Glutamatergic neuron (in vitro differentiated cells): ENCODE results near the gene DLG2. TPM values are rescaled to one million over a fixed set of nuclear protein-coding genes. Genes with fewer than 3 reads are reported as not detected.

ENCODE experiments used
- DNase-seq: peaks from one replicate; pipeline ENCODE4 v3.0.0; 2022
- H3K27ac Mint-ChIP-seq: one replicate; pipeline ENCODE4 v1.8.0; 2020; ENCODE audit warnings: mild to moderate bottlenecking, mixed read lengths, inconsistent platforms; ENCODE audit not compliant: unreplicated experiment
- H3K27me3 Mint-ChIP-seq: one replicate; pipeline ENCODE4 v1.8.0; 2020; ENCODE audit warnings: mild to moderate bottlenecking, moderate library complexity, mixed read lengths, inconsistent platforms; ENCODE audit not compliant: unreplicated experiment
- H3K36me3 Mint-ChIP-seq: one replicate; pipeline ENCODE4 v1.8.0; 2020; ENCODE audit warnings: mild to moderate bottlenecking, mixed read lengths, inconsistent platforms; ENCODE audit not compliant: unreplicated experiment
- H3K4me1 Mint-ChIP-seq: one replicate; pipeline ENCODE4 v1.8.0; 2020; ENCODE audit warnings: mild to moderate bottlenecking, low read depth, mixed read lengths, inconsistent platforms; ENCODE audit not compliant: unreplicated experiment
- H3K4me3 Mint-ChIP-seq: one replicate; pipeline ENCODE4 v1.8.0; 2020; ENCODE audit warnings: mild to moderate bottlenecking, mixed read lengths, inconsistent platforms; ENCODE audit not compliant: unreplicated experiment
- H3K9me3 Mint-ChIP-seq: one replicate; pipeline ENCODE4 v1.8.0; 2020; ENCODE audit warnings: mild to moderate bottlenecking, moderate library complexity, mixed read lengths, inconsistent platforms; ENCODE audit not compliant: unreplicated experiment
- total RNA-seq: library from RNA; stranded (reverse); fragmentation: NEBNext Ultra II Directional; extraction: Animal tissue kit (Norgen Biotek cat#: 25700); gene quantifications from one replicate; pipeline ENCODE4 v1.2.1, GENCODE V29; 2021; ENCODE audit not compliant: unreplicated experiment
- TF ChIP-seq, protein P1 (sequence below): fragments of 200-600 bp; sonication (generic); IDR thresholded peaks from one replicate; pipeline ENCODE4 v1.5.0; 2021; ENCODE audit not compliant: partially characterized antibody, unreplicated experiment

Gene DLG2
- total RNA-seq, 1 donor from 2014 or later = 2.9 TPM

DNA sequence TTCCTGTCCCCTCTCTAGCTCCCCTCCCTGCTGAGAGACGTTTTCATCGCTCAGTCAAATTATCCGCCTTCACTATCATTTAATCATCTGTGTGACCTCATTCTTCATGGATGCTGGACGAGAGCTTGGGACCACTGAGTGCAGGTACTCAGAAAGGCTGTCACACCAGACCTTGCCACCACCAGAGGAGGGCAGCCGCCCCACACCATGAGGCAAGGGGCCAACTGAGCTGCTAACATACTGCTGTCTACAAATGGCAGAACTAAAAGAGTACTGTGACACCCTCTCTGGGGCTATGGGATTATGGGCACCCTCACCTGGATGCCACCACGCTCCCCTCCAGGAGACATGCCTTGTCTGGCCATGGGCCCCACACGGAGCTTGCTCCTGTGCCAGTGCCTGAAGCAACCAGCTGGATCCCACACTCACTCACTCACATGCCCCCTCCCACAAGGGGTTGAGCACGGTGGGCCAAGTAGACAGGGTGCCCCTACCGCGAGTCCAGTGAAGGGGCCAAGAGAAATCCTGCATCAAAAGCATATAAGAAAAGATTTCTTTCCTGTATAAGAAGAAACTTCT, 1670.9 kb downstream of the DLG2 start:
- H3K36me3 Mint-ChIP-seq = no peaks in the 10 kb centered on the region
- H3K27me3 Mint-ChIP-seq = no peaks in the 10 kb centered on the region
- H3K4me1 Mint-ChIP-seq = no peaks in the 10 kb centered on the region
- H3K9me3 Mint-ChIP-seq = no peaks in the 10 kb centered on the region
- no peak overlapping the region for H3K27ac Mint-ChIP-seq
- TF ChIP-seq, protein P1, sequence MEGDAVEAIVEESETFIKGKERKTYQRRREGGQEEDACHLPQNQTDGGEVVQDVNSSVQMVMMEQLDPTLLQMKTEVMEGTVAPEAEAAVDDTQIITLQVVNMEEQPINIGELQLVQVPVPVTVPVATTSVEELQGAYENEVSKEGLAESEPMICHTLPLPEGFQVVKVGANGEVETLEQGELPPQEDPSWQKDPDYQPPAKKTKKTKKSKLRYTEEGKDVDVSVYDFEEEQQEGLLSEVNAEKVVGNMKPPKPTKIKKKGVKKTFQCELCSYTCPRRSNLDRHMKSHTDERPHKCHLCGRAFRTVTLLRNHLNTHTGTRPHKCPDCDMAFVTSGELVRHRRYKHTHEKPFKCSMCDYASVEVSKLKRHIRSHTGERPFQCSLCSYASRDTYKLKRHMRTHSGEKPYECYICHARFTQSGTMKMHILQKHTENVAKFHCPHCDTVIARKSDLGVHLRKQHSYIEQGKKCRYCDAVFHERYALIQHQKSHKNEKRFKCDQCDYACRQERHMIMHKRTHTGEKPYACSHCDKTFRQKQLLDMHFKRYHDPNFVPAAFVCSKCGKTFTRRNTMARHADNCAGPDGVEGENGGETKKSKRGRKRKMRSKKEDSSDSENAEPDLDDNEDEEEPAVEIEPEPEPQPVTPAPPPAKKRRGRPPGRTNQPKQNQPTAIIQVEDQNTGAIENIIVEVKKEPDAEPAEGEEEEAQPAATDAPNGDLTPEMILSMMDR = no peak
- DNase-seq = no peak
- H3K4me3 Mint-ChIP-seq = no peak overlapping the region

DNA sequence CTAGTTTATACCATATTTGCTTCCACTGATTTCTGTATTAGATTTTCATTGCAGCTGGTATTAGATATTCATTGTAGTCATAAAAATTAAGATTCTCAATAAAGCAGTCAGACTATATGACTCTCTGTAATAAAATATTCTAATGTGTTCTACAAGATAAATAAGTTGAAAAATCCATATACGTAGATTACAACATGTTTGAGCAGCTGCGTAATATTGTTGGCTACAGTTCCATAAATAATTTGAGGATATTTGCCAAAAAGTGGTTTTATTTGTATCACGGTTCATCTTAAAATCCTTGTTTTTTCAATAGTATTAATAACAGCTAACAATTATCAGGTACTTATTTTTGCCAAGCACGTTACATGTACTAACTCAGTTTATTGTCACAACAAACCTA, 1672.4 kb downstream of the DLG2 start:
- DNase-seq = no peak
- Mint-ChIP-seq H3K9me3 (no peaks in the 10 kb centered on the region), H3K27me3 (no peaks in the 10 kb centered on the region), H3K4me1 (no peaks in the 10 kb centered on the region), H3K4me3 (no peak overlapping the region), H3K27ac (no peak overlapping the region), H3K36me3 (no peaks in the 10 kb centered on the region)
- TF ChIP-seq, protein P1 = no peak

DNA sequence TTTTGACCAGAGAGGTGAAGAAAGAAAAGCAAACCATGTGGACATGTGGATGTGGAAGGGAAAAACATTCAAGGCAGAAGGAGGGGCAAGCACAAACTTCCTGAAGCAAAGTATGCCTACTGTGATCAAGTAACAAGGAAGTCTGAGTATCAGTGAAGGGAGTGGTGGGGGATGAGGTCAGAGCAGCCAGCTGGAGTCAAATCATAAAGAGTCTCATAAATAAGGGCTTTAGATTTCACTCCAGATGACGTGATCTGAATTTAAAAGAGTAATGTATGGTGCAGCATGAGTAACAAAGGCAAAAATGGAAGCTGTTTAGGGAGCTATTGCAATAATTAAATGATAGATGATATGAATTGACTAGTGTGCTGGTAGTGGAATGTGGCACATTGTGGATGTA, 1675.6 kb downstream of the DLG2 start:
- no peak for DNase-seq
- Mint-ChIP-seq H3K9me3 (no peaks in the 10 kb centered on the region), H3K27ac (no peak overlapping the region), H3K4me1 (no peaks in the 10 kb centered on the region), H3K4me3 (no peak overlapping the region), H3K36me3 (no peaks in the 10 kb centered on the region), H3K27me3 (no peaks in the 10 kb centered on the region)
- TF ChIP-seq, protein P1 = no peak

DNA sequence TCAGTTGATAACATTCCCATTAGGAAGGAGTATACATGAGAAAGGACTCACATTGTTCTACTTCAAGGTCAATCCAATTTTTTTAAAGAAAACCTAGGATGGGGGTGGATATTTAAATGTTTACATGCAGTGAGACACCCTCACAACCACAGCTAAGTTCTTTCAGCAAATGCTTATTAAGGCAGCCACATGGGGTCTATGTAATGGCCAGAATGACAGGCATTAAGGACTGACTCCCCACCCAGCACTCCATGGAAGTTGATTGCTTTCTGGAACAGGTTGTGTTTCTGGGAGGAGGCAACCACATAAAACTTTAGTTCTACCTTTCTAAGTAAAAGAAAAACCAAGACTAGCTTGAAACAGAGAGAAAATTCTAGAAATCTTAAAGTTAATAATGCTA, 1678.9 kb downstream of the DLG2 start:
- Mint-ChIP-seq H3K9me3 (no peaks in the 10 kb centered on the region), H3K36me3 (no peaks in the 10 kb centered on the region), H3K4me1 (no peaks in the 10 kb centered on the region), H3K27me3 (no peaks in the 10 kb centered on the region), H3K27ac (no peak overlapping the region), H3K4me3 (no peak overlapping the region)
- TF ChIP-seq, protein P1 = no peak
- no peak for DNase-seq

DNA sequence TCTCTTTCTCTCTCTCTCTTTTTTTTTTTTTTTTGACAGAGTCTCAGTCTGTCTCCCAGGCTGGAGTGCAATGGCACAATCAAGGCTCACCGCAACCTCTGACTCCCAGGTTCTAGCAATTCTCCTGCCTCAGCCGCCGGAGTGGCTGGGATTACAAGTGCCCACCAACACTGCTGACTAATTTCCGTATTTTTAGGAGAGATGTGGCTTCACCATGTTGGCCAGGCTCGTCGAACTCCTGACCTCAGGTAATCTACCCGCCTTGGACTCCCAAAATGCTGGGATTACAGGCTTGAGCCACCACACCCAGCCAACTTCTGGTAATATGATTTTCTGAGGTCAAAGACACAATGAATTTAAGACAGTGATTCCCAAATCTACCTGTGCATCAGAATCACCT, 1681.2 kb downstream of the DLG2 start:
- TF ChIP-seq, protein P1 = no peak

More for the DNA sequence above, 1681.2 kb downstream of the DLG2 start:
- no peak for DNase-seq
- H3K27me3 Mint-ChIP-seq = peaks cover 2% of the 10 kb centered on the region
- H3K9me3 Mint-ChIP-seq = no peaks in the 10 kb centered on the region
- H3K36me3 Mint-ChIP-seq = no peaks in the 10 kb centered on the region
- no peaks in the 10 kb centered on the region for H3K4me1 Mint-ChIP-seq
- no peak overlapping the region for H3K27ac Mint-ChIP-seq
- H3K4me3 Mint-ChIP-seq = no peak overlapping the region
